Osteoblast (primary cell): Measurements from ENCODE around the gene DCXR. TPM values are rescaled to one million over a fixed set of nuclear protein-coding genes. Genes with fewer than 3 reads are reported as not detected.
A peak's percentile ranks its signal among the peaks of the same experiment; 100 is the strongest.

Experiments
- DNase-seq: peaks from one replicate; pipeline ENCODE4 v3.0.0; 2011; ENCODE audit warnings: low spot score, mixed read lengths; ENCODE audit not compliant: insufficient read length; ENCODE audit errors: missing footprints
- H2AFZ ChIP-seq: 2 replicates; pipeline ENCODE4 v1.6.0; 2011; ENCODE audit warnings: mild to moderate bottlenecking, low read length
- H3K27ac ChIP-seq: 2 replicates; pipeline ENCODE4 v1.5.1; 2011; ENCODE audit warnings: mild to moderate bottlenecking, low read depth, low read length, moderate library complexity
- H3K27me3 ChIP-seq: 2 replicates; pipeline ENCODE4 v1.6.0; 2012; ENCODE audit warnings: mild to moderate bottlenecking, control low read depth, inconsistent platforms, low read length, moderate library complexity; ENCODE audit not compliant: insufficient read depth
- H3K36me3 ChIP-seq: 2 replicates; pipeline ENCODE4 v1.5.1; 2011; ENCODE audit warnings: mild to moderate bottlenecking, low read length, control low read depth, moderate library complexity; ENCODE audit not compliant: insufficient read depth
- H3K4me1 ChIP-seq: 2 replicates; pipeline ENCODE4 v1.5.1; 2011; ENCODE audit warnings: mild to moderate bottlenecking, low read length, control low read depth, moderate library complexity; ENCODE audit not compliant: insufficient read depth
- H3K4me2 ChIP-seq: 2 replicates; pipeline ENCODE4 v1.6.0; 2011; ENCODE audit warnings: mild to moderate bottlenecking, low read length; ENCODE audit not compliant: insufficient read depth
- H3K4me3 ChIP-seq: fragments of 200-600 bp; sonication (generic); 3 replicates; pipeline ENCODE4 v1.5.1; 2012; ENCODE audit warnings: mild to moderate bottlenecking, low read length, inconsistent platforms; ENCODE audit not compliant: insufficient read depth
- H3K79me2 ChIP-seq: 2 replicates; pipeline ENCODE4 v1.6.0; 2012; ENCODE audit warnings: mild to moderate bottlenecking, low read length, control low read depth, inconsistent platforms; ENCODE audit not compliant: insufficient read depth
- H3K9me3 ChIP-seq: 2 replicates; pipeline ENCODE4 v1.5.1; 2011; ENCODE audit warnings: low read depth, low read length, control low read depth
- H4K20me1 ChIP-seq: 2 replicates; pipeline ENCODE4 v1.6.0; 2012; ENCODE audit warnings: mild to moderate bottlenecking, low read length, control low read depth; ENCODE audit not compliant: insufficient read depth
- total RNA-seq: library from RNA; depleted of rRNA; stranded (reverse); fragments of >200 nt; gene quantifications from 2 replicates; pipeline ENCODE4 v1.2.3, GENCODE V29; 2012
- TF ChIP-seq, protein P1 (sequence below): IDR thresholded peaks from 2 replicates; pipeline ENCODE4 v1.5.1; 2011; ENCODE audit warnings: mild to moderate bottlenecking, low read depth, low read length, moderate library complexity; ENCODE audit errors: extremely low read depth

Gene DCXR
- total RNA-seq, 1 donor, result 31.8 TPM

GRCh38 chr17:82003411-82004381, 33.8 kb downstream of the DCXR start:
- TF ChIP-seq, protein P1, sequence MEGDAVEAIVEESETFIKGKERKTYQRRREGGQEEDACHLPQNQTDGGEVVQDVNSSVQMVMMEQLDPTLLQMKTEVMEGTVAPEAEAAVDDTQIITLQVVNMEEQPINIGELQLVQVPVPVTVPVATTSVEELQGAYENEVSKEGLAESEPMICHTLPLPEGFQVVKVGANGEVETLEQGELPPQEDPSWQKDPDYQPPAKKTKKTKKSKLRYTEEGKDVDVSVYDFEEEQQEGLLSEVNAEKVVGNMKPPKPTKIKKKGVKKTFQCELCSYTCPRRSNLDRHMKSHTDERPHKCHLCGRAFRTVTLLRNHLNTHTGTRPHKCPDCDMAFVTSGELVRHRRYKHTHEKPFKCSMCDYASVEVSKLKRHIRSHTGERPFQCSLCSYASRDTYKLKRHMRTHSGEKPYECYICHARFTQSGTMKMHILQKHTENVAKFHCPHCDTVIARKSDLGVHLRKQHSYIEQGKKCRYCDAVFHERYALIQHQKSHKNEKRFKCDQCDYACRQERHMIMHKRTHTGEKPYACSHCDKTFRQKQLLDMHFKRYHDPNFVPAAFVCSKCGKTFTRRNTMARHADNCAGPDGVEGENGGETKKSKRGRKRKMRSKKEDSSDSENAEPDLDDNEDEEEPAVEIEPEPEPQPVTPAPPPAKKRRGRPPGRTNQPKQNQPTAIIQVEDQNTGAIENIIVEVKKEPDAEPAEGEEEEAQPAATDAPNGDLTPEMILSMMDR, result peak; percentile 6
- H3K79me2 ChIP-seq, result peaks cover 3% of the 10 kb centered on the region
- peak overlapping the region; percentile 57 for H3K4me3 ChIP-seq
- H3K27ac ChIP-seq, result peak overlapping the region; percentile 81
- H2AFZ ChIP-seq, result peak overlapping the region; percentile 87
- no peaks in the 10 kb centered on the region for H3K9me3 ChIP-seq
- H3K27me3 ChIP-seq, result no peaks in the 10 kb centered on the region
- H3K36me3 ChIP-seq, result no peaks in the 10 kb centered on the region
- peak; percentile 100 for DNase-seq
- peak overlapping the region; percentile 71 for H3K4me2 ChIP-seq
- peaks cover 47% of the 10 kb centered on the region for H3K4me1 ChIP-seq
- H4K20me1 ChIP-seq, result peaks cover 7% of the 10 kb centered on the region

- Histone ChIP-seq H3K4me2 (no peak overlapping the region), H3K36me3 (peaks cover 3% of the 10 kb centered on the region)
These were observed 35.9 kb downstream of the DCXR start for GRCh38 chr17:82001571-82002056.

DNA sequence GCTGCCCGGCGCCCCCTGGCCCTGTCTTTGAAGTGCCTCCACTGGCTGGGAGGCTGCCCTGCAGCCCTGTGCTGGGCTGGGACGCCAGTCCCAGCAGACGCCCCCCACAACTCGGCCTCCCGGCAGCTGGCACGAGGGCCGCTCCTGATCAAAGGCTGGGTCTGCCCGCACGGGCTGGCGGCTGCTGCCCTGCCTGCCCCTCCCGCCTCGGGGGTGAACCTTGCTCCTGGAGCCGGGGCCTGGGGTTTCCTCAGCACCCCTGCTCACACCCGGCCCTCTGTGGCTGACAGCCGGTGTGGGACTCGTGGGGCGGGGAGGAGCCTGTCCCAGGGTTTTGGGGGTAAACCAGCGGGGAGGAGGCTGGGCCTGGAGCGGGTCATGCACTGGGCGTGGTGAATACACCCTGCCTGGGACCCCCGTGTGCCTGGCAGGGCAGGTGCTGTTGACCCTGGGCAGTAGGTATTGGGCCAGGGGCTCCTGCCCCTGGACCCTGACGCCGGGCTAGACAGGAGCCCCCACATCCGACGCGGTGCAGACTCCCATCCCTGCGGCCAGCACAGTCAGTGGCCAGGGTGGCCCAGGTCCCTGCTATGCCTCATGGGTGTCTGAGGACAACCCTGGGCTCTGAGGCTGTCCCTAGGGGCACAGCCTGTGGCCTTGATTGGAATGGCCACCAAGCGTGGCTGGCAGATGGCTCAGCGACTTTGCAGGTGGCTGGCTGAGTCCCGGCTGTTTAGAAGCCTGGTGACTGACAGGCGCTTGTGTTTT, 36.5 kb downstream of the DCXR start:
- Histone ChIP-seq H3K4me1 (peaks cover 23% of the 10 kb centered on the region), H3K4me3 (no peak overlapping the region), H3K9me3 (no peaks in the 10 kb centered on the region), H3K27me3 (no peaks in the 10 kb centered on the region), H2AFZ (no peak overlapping the region), H3K36me3 (peaks cover 4% of the 10 kb centered on the region), H3K79me2 (peaks cover 3% of the 10 kb centered on the region), H3K27ac (no peak overlapping the region), H3K4me2 (no peak overlapping the region), H4K20me1 (peaks cover 2% of the 10 kb centered on the region)
- DNase-seq, result no peak
- TF ChIP-seq, protein P1, result no peak

More at GRCh38 chr17:82001571-82002056, 35.9 kb downstream of the DCXR start:
- Histone ChIP-seq H2AFZ (no peak overlapping the region), H3K27me3 (no peaks in the 10 kb centered on the region), H3K9me3 (no peaks in the 10 kb centered on the region), H3K4me1 (peaks cover 29% of the 10 kb centered on the region), H4K20me1 (peaks cover 7% of the 10 kb centered on the region), H3K79me2 (peaks cover 3% of the 10 kb centered on the region), H3K4me3 (no peak overlapping the region), H3K27ac (no peak overlapping the region)
- DNase-seq, result no peak
- TF ChIP-seq, protein P1, result no peak
